WTC11 (cell line): ENCODE measurements around the gene LILRB2. TPM values are rescaled to one million over a fixed set of nuclear protein-coding genes. Genes with fewer than 3 reads are reported as not detected.

Experiments
- ATAC-seq: fragments of 200-7000 bp; cut with Tn5 transposase; 2 replicates; pipeline ENCODE4 v1.10.0; 2021; ENCODE audit warnings: mild to moderate bottlenecking, moderate library complexity
- CTCF ChIA-PET: fragments of 300-600 bp; sonication (Branson Sonifier 250); formaldehyde crosslinking; loops from one replicate; lab custom pipeline; 2021; ENCODE audit warnings: antibody characterized with exemption; lab: Charles Lee
- POLR2A ChIA-PET: fragments of 350-600 bp; sonication (Branson Sonifier 250); formaldehyde crosslinking; loops from one replicate; lab custom pipeline; 2021; ENCODE audit warnings: antibody characterized with exemption; lab: Charles Lee
- DNase-seq: peaks from one replicate; pipeline ENCODE4 v3.0.0; 2021; ENCODE audit warnings: low spot score
- H3K27ac Mint-ChIP-seq: 2 replicates; pipeline ENCODE4 v1.8.0; 2021; ENCODE audit warnings: mixed read lengths
- H3K27me3 Mint-ChIP-seq: 2 replicates; pipeline ENCODE4 v1.8.0; 2021; ENCODE audit warnings: low read depth, mild to moderate bottlenecking, moderate library complexity, mixed read lengths
- H3K36me3 Mint-ChIP-seq: 2 replicates; pipeline ENCODE4 v1.8.0; 2021; ENCODE audit warnings: mixed read lengths
- H3K4me1 Mint-ChIP-seq: 2 replicates; pipeline ENCODE4 v1.8.0; 2022; ENCODE audit warnings: mixed read lengths
- H3K4me3 Mint-ChIP-seq: 2 replicates; pipeline ENCODE4 v1.8.0; 2021; ENCODE audit warnings: mild to moderate bottlenecking, moderate library complexity, mixed read lengths
- H3K9me3 Mint-ChIP-seq: 2 replicates; pipeline ENCODE4 v1.8.0; 2021; ENCODE audit warnings: mixed read lengths
- AFF4 ChIP-seq: sonication (generic); formaldehyde crosslinking; IDR thresholded peaks from 2 replicates; pipeline ENCODE4 v1.8.1; 2023; ENCODE audit warnings: mild to moderate bottlenecking, missing genetic modification reagents, borderline replicate concordance
- ARID4B ChIP-seq: sonication (generic); formaldehyde crosslinking; IDR thresholded peaks from 2 replicates; pipeline ENCODE4 v1.8.0; 2023; ENCODE audit warnings: missing genetic modification reagents, mild to moderate bottlenecking, borderline replicate concordance
- ATF1 ChIP-seq: sonication (generic); formaldehyde crosslinking; IDR thresholded peaks from 2 replicates; pipeline ENCODE4 v1.8.1; 2023; ENCODE audit warnings: mild to moderate bottlenecking, moderate library complexity, missing genetic modification reagents
- ATF2 ChIP-seq: sonication (generic); formaldehyde crosslinking; IDR thresholded peaks from 2 replicates; pipeline ENCODE4 v1.8.1; 2022; ENCODE audit warnings: low read depth, missing genetic modification reagents, borderline replicate concordance
- CDX4 ChIP-seq: fragments of 250-450 bp; sonication (Bioruptor Pico); IDR thresholded peaks from 2 replicates; pipeline ENCODE4 v1.9.0; 2021; ENCODE audit warnings: moderate library complexity, mild to moderate bottlenecking, inconsistent platforms, borderline replicate concordance
- E2F4 ChIP-seq: sonication (generic); formaldehyde crosslinking; IDR thresholded peaks from 2 replicates; pipeline ENCODE4 v1.8.1; 2022; ENCODE audit warnings: low read depth, mild to moderate bottlenecking, moderate library complexity, missing genetic modification reagents, borderline replicate concordance
- EMX1 ChIP-seq: fragments of 250-450 bp; sonication (Bioruptor Pico); IDR thresholded peaks from 2 replicates; pipeline ENCODE4 v1.8.0; 2021; ENCODE audit warnings: mild to moderate bottlenecking
- FOXJ3 ChIP-seq: sonication (generic); formaldehyde crosslinking; IDR thresholded peaks from 2 replicates; pipeline ENCODE4 v1.9.0; 2021; ENCODE audit warnings: missing genetic modification reagents, mild to moderate bottlenecking, borderline replicate concordance
- JAZF1 ChIP-seq: fragments of 250-450 bp; sonication (Bioruptor Pico); IDR thresholded peaks from 2 replicates; pipeline ENCODE4 v1.9.0; 2021; ENCODE audit warnings: moderate library complexity, mild to moderate bottlenecking, inconsistent platforms
- NFATC4 ChIP-seq: fragments of 250-450 bp; sonication (Bioruptor Pico); IDR thresholded peaks from 2 replicates; pipeline ENCODE4 v1.9.0; 2021; ENCODE audit warnings: mild to moderate bottlenecking
- NR2C2 ChIP-seq: sonication (generic); formaldehyde crosslinking; IDR thresholded peaks from 2 replicates; pipeline ENCODE4 v1.8.0; 2022; ENCODE audit warnings: mild to moderate bottlenecking, missing genetic modification reagents
- SMAD3 ChIP-seq: sonication (generic); formaldehyde crosslinking; IDR thresholded peaks from 2 replicates; pipeline ENCODE4 v1.8.0; 2022; ENCODE audit warnings: missing genetic modification reagents, mild to moderate bottlenecking, borderline replicate concordance
- SOX15 ChIP-seq: fragments of 250-450 bp; sonication (Bioruptor Pico); IDR thresholded peaks from 2 replicates; pipeline ENCODE4 v1.9.0; 2021; ENCODE audit warnings: mild to moderate bottlenecking
- TEAD4 ChIP-seq: sonication (generic); formaldehyde crosslinking; IDR thresholded peaks from 2 replicates; pipeline ENCODE4 v1.8.0; 2022; ENCODE audit warnings: mild to moderate bottlenecking, missing genetic modification reagents
- ZMAT4 ChIP-seq: fragments of 250-450 bp; sonication (Bioruptor Pico); IDR thresholded peaks from 2 replicates; pipeline ENCODE4 v1.9.0; 2021; ENCODE audit warnings: mild to moderate bottlenecking
- ZNF232 ChIP-seq: sonication (generic); formaldehyde crosslinking; IDR thresholded peaks from 2 replicates; pipeline ENCODE4 v1.8.0; 2022; ENCODE audit warnings: mild to moderate bottlenecking, missing genetic modification reagents
- ZNF396 ChIP-seq: fragments of 250-450 bp; sonication (Bioruptor Pico); IDR thresholded peaks from 2 replicates; pipeline ENCODE4 v1.8.0; 2021; ENCODE audit warnings: mild to moderate bottlenecking, moderate library complexity, borderline replicate concordance
- ZNF425 ChIP-seq: fragments of 250-450 bp; sonication (Bioruptor Pico); conservative IDR thresholded peaks from 2 replicates; pipeline ENCODE4 v1.9.0; 2021; ENCODE audit warnings: mild to moderate bottlenecking
- total RNA-seq: library from RNA; stranded (reverse); gene quantifications from 3 replicates; pipeline ENCODE4 v1.2.3, GENCODE V29; 2021

Gene LILRB2
- total RNA-seq, 1 experiment from 2014 or later: not detected

GRCh38 chr19:54298357-54299125, 17.6 kb upstream of the LILRB2 start:
- TF ChIP-seq E2F4 (CRISPR knock-in tag) (no peak), SMAD3 (CRISPR knock-in tag) (no peak), JAZF1 (CRISPR knock-in tag) (no peak), ATF2 (CRISPR knock-in tag) (no peak), TEAD4 (CRISPR knock-in tag) (no peak), FOXJ3 (CRISPR knock-in tag) (no peak), AFF4 (no peak), NR2C2 (no peak), ZNF396 (no peak), NFATC4 (CRISPR knock-in tag) (no peak), ARID4B (no peak), SOX15 (CRISPR knock-in tag) (no peak), ATF1 (no peak), ZNF425 (no peak), EMX1 (no peak), CDX4 (CRISPR knock-in tag) (no peak), ZMAT4 (CRISPR knock-in tag) (no peak), ZNF232 (CRISPR knock-in tag) (no peak)
- peaks cover 54% of the 10 kb centered on the region for H3K27me3 Mint-ChIP-seq
- CTCF ChIA-PET: interaction anchor here (1.2 to 3.4 kb wide), 6 partner anchors 18 to 125 kb away, joined by 3 to 28 read pairs (median 4); partner anchors contain the start of genes MBOAT7 and TMC4
- DNase-seq: no peak
- H3K36me3 Mint-ChIP-seq: no peaks in the 10 kb centered on the region
- H3K4me3 Mint-ChIP-seq: no peak overlapping the region
- no peaks in the 10 kb centered on the region; the same call in 1 of the 2 replicates for H3K4me1 Mint-ChIP-seq
- no peaks in the 10 kb centered on the region for H3K9me3 Mint-ChIP-seq
- POLR2A ChIA-PET: interaction anchor here (1.0 kb wide), 1 partner anchor 107 kb away, joined by 3 read pairs; no protein-coding TSS in a partner anchor
- no peak for ATAC-seq
- H3K27ac Mint-ChIP-seq: no peak overlapping the region
